HG02973 (cell line): ENCODE measurements around the gene ZNF784.

Experiments
- ATAC-seq: cut with Tn5 transposase; IDR thresholded peaks from one replicate; pipeline ENCODE4 v1.9.1; 2021; ENCODE audit warnings: moderate library complexity; ENCODE audit not compliant: unreplicated experiment

ZNF784 gene

DNA sequence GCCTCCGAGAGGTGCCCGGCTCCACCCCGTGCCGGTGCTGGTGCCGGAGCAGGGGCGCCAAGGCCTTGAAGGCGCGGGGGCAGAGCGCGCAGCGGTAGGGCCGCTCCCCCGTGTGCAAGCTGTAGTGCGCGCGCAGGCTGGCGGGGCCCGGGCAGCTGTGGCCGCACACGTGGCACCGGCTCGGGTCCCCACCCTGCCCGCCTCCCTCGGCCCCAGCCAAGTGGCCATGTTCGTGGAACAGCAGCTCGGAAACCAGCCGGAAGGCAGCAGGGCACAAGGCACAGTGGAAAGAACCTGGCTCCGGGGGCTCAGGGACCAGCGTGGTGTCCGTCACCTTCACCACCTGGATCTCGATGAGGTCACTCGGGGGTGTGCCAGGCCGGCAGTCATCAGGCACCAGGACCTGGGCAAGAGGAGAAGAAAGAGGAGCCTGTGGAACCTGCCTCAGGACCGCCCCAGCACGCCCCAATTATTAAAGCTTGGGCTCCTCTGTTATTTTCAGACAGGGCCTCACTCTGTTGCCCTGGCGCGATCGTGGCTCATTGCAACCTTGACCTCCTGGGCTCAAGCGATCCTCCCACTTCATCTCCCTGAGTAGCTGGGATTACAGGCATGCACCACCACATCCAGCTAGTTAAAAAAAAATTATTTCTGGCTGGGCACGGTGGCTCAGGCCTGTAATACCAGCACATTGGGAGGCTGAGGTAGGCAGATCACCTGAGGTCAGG, 2.0 kb downstream of the ZNF784 start:
- ATAC-seq = no peak

DNA sequence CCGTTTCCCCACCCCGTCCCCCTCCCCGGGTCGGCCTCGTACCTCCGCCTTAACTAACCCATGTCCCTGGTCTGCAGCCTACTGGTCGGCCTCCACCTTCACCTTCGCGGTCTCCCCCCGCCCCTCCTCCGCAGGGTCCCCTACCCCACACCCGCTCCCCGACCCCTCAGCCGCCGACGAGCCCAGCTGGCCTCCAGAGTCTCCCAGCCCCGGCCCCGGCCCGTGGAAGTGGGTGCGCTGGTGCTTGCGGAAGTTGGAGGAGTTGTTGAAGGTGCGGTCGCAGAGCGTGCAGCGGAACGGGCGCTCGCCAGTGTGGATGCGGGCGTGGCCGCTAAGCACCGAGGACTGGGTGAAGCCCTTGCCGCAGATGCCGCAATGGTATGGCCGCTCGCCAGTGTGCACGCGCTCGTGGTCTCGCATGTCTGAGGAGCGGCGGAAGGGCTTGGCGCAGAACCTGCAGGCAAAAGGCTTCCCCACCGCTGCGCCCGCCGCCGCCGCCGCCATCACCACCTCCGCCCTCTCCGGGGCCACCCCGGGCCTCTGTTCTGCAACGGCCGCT, 2.6 kb downstream of the ZNF784 start:
- no peak for ATAC-seq

DNA sequence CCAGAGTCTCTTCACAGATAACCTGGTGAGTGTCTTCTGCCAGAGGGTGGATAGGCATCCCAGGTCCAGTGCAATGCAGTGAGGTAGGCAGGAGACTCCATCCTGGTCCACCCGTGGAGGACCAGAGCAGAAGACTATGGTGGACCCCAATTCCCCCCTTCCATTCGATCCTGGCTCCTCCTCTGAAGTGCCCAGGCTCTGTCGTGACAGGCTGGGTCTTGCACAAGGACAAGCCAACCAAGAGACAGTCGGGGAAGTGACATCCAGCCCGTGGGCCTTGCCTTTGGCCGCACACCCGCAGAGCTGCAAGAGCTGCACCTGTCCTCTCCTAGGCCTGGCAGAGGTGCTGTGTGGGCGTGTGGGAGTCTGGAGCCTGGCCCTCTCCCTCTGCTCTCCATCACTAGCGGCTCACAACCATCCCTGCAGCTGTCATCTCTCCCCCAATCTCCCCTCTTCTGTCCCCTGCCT, 3.1 kb downstream of the ZNF784 start:
- no peak for ATAC-seq

- ATAC-seq = no peak
Measured at GRCh38 chr19:55620410-55621204, 3.8 kb downstream of the ZNF784 start.

GRCh38 chr19:55619286-55619685, 5.1 kb downstream of the ZNF784 start:
- ATAC-seq = no peak

- ATAC-seq = no peak
Measured at GRCh38 chr19:55618426-55618825, 5.9 kb downstream of the ZNF784 start.

- no peak for ATAC-seq
Measured at GRCh38 chr19:55617426-55617825, 6.9 kb downstream of the ZNF784 start.

GRCh38 chr19:55616395-55616875, 7.9 kb downstream of the ZNF784 start:
- no peak for ATAC-seq

DNA sequence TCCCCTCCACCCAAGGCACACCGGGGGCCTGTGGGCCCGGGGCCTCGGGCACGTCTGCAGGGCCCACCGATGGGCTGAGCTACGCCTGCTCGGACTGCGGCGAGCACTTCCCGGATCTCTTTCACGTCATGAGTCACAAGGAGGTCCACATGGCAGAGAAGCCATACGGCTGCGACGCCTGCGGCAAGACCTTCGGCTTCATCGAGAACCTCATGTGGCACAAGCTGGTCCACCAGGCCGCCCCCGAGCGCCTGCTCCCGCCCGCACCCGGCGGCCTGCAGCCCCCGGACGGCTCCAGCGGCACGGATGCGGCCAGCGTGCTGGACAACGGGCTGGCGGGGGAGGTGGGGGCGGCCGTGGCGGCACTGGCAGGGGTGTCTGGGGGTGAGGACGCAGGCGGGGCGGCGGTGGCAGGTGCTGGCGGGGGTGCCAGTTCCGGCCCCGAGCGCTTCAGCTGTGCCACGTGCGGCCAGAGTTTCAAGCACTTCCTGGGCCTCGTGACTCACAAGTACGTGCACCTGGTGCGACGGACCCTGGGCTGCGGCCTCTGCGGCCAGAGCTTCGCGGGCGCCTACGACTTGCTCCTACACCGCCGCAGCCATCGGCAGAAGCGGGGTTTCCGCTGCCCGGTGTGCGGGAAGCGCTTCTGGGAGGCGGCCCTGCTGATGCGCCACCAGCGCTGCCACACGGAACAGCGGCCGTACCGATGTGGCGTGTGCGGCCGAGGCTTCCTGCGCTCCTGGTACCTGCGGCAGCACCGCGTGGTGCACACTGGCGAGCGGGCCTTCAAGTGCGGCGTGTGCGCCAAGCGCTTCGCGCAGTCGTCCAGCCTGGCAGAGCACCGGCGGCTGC, 8.6 kb downstream of the ZNF784 start:
- ATAC-seq = no peak

DNA sequence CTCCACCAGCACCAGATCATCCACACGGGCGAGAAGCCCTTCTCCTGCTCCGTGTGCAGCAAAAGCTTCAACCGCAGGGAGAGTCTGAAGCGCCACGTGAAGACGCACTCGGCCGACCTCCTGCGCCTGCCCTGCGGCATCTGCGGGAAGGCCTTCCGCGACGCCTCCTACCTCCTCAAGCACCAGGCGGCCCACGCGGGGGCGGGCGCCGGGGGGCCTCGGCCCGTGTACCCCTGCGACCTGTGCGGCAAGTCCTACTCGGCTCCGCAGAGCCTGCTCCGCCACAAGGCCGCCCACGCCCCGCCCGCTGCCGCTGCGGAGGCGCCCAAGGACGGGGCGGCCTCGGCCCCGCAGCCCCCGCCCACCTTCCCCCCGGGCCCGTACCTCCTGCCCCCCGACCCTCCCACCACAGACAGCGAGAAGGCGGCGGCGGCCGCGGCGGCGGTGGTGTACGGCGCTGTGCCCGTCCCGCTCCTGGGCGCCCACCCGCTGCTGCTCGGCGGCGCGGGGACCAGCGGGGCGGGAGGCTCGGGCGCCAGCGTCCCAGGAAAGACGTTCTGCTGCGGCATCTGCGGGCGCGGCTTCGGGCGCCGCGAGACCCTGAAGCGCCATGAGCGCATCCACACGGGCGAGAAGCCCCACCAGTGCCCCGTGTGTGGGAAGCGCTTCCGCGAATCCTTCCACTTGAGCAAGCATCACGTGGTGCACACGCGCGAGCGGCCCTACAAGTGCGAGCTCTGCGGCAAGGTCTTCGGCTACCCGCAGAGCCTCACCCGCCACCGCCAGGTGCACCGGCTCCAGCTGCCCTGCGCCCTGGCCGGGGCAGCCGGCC, 9.4 kb downstream of the ZNF784 start:
- no peak for ATAC-seq

- ATAC-seq = no peak
Measured at GRCh38 chr19:55613930-55614710, 10.2 kb downstream of the ZNF784 start.

DNA sequence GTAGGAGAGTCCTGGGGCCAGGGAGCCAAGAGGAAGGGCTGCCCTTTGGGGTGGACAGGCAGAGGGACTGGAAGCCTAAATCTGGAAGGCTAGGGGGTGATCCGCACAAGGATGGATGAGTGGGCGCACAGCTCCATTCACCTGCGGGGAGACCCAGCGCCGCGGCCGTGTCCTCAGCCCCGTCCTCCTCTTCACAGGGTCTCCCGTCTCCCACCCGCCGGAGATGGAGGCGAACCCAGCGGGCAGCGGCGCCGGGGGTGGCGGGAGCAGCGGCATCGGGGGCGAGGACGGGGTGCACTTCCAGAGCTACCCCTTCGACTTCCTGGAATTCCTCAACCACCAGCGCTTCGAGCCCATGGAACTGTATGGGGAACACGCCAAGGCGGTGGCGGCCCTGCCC, 11.0 kb downstream of the ZNF784 start:
- no peak for ATAC-seq

- ATAC-seq = no peak
Measured at GRCh38 chr19:55611983-55612645, 12.3 kb downstream of the ZNF784 start.

DNA sequence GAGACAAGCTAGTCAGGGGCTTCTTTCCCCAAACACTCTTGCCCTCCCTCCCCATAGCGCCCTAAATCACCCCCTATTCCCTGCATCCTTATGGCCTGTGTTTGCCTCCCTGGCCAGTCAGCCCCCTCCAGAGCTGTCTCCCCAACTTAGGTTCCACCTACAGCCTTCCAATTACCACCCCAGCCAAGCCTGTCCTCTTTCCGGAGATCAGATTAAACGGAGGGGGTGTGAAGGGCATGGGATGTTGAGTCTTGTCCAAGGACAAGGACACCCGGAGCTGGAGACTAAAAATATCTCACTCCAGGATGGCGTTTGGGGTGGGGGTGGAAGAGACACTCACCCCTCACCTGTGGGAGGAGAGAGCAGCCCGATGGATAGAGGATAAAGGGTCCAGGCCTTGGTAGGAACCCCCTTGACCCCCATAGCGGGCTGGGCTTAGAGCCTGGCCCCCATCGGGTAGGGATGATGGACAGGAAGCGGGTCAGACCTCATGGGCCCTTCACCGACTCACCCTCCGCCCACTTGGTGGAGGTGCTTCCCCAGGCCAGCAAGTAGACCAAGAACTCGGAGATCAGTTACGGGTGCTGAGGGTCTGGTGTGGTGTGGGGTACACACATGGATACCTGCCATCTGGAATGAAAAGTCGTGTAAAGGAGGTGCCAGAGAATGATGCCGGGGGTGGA, 12.9 kb downstream of the ZNF784 start:
- no peak for ATAC-seq

DNA sequence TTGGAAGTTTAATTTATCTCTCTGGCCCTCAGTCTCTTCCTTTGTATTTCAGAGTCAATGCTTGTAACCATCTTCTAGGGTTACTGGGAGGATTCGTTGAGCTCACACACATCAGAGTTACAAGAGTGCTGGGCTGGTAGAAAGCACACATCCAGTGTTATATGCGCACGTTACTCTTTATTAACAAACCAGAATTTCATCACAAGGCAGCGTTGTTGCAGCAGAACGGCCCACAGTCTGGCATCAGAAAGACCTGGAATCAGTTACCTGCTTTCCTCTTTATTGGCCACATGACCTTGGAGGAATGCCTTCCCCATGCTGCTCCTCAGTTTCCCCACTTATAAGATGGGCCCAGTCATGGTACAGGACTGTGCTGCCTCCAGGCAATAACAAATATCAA, 15.0 kb downstream of the ZNF784 start:
- ATAC-seq = no peak

DNA sequence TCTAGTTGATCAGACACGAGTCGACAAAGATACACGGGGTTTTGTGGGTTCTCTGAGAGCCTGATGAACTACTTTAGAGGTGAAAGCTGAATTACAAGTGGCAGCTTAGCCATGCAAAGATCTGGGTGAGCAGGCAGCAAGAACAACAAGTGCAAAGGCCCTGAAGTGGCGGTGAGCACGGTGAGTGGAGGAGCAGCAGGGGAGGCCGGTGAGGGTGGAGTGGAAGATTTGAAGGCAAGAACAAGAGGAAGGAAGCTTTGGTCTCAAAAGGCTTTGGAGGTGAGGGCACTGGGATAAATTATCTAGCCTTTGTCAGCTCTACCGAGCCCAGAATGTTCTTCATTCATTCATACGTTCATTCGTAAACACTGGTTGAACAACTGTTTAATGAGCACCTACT, 17.5 kb downstream of the ZNF784 start:
- ATAC-seq = no peak

- no peak for ATAC-seq
Measured at GRCh38 chr19:55606471-55606787, 17.9 kb downstream of the ZNF784 start.
